ENCODE data around the gene EXTL1. TPM values are rescaled to one million over a fixed set of nuclear protein-coding genes. Genes with fewer than 3 reads are reported as not detected.

The EXTL1 gene
- total RNA-seq, 1 donor from 2014 or later: 1.8 TPM

- Mint-ChIP-seq H3K4me3 (ENCODE audit: unreplicated experiment) (no peak overlapping the region), H3K36me3 (ENCODE audit: low read depth, unreplicated experiment) (no peaks in the 10 kb centered on the region), H3K9me3 (ENCODE audit: unreplicated experiment) (no peaks in the 10 kb centered on the region), H3K27ac (ENCODE audit: unreplicated experiment) (peak overlapping the region; percentile 28), H3K4me1 (ENCODE audit: unreplicated experiment) (peaks cover 38% of the 10 kb centered on the region), H3K27me3 (ENCODE audit: unreplicated experiment) (peaks cover 7% of the 10 kb centered on the region)
- no peak for TF ChIP-seq CTCF (IDR thresholded peaks at IDR 0.05; ENCODE audit: unreplicated experiment)
- no peak for DNase-seq (ENCODE audit: low spot score)
Observed at GRCh38 chr1:25992689-25993171, 28.8 kb upstream of the EXTL1 start.

- Mint-ChIP-seq H3K4me1 (ENCODE audit: unreplicated experiment) (peaks cover 38% of the 10 kb centered on the region), H3K4me3 (ENCODE audit: unreplicated experiment) (no peak overlapping the region), H3K27me3 (ENCODE audit: unreplicated experiment) (peaks cover 7% of the 10 kb centered on the region), H3K9me3 (ENCODE audit: unreplicated experiment) (no peaks in the 10 kb centered on the region), H3K27ac (ENCODE audit: unreplicated experiment) (no peak overlapping the region), H3K36me3 (ENCODE audit: low read depth, unreplicated experiment) (no peaks in the 10 kb centered on the region)
- DNase-seq (ENCODE audit: low spot score): no peak
- no peak for TF ChIP-seq CTCF (IDR thresholded peaks at IDR 0.05; ENCODE audit: unreplicated experiment)
Observed at GRCh38 chr1:25993197-25993951, 28.2 kb upstream of the EXTL1 start.

- H3K4me3 Mint-ChIP-seq (ENCODE audit: unreplicated experiment): no peak overlapping the region
Observed at GRCh38 chr1:25994402-25995150, 27.0 kb upstream of the EXTL1 start.

GRCh38 chr1:25996966-25997827 is 24.4 kb upstream of the EXTL1 start:
- TF ChIP-seq CTCF (IDR thresholded peaks at IDR 0.05; ENCODE audit: unreplicated experiment): no peak
- Mint-ChIP-seq H3K4me1 (ENCODE audit: unreplicated experiment) (peaks cover 17% of the 10 kb centered on the region), H3K4me3 (ENCODE audit: unreplicated experiment) (peak overlapping the region; percentile 93), H3K36me3 (ENCODE audit: low read depth, unreplicated experiment) (no peaks in the 10 kb centered on the region), H3K27me3 (ENCODE audit: unreplicated experiment) (peaks cover 6% of the 10 kb centered on the region), H3K27ac (ENCODE audit: unreplicated experiment) (peak overlapping the region; percentile 98), H3K9me3 (ENCODE audit: unreplicated experiment) (no peaks in the 10 kb centered on the region)
- DNase-seq (ENCODE audit: low spot score): no peak

More at GRCh38 chr1:25994402-25995150, 27.0 kb upstream of the EXTL1 start:
- Mint-ChIP-seq H3K27me3 (ENCODE audit: unreplicated experiment) (peaks cover 7% of the 10 kb centered on the region), H3K4me1 (ENCODE audit: unreplicated experiment) (peaks cover 38% of the 10 kb centered on the region), H3K36me3 (ENCODE audit: low read depth, unreplicated experiment) (no peaks in the 10 kb centered on the region), H3K9me3 (ENCODE audit: unreplicated experiment) (no peaks in the 10 kb centered on the region), H3K27ac (ENCODE audit: unreplicated experiment) (no peak overlapping the region)
- no peak for DNase-seq (ENCODE audit: low spot score)
- no peak for TF ChIP-seq CTCF (IDR thresholded peaks at IDR 0.05; ENCODE audit: unreplicated experiment)

Measured in endothelial cell (in vitro differentiated cells).